Ishikawa (cell line): ENCODE measurements around the gene ABLIM2.

Experiments used
- CEBPB ChIP-seq: IDR thresholded peaks from 2 replicates; pipeline ENCODE4 v1.6.1; 2012
- CREB1 ChIP-seq: IDR thresholded peaks from 2 replicates; pipeline ENCODE4 v1.6.1; 2012; ENCODE audit warnings: low read depth
- EP300 ChIP-seq: IDR thresholded peaks from 2 replicates; pipeline ENCODE4 v1.6.1; 2012; ENCODE audit warnings: borderline replicate concordance
- MAX ChIP-seq: IDR thresholded peaks from 2 replicates; pipeline ENCODE4 v1.6.1; 2012
- RAD21 ChIP-seq: IDR thresholded peaks from 2 replicates; pipeline ENCODE4 v1.6.1; 2012; ENCODE audit warnings: low read depth
- REST ChIP-seq: IDR thresholded peaks from 2 replicates; pipeline ENCODE4 v1.6.1; 2012; ENCODE audit warnings: low read depth, mild to moderate bottlenecking
- TAF1 ChIP-seq: IDR thresholded peaks from 2 replicates; pipeline ENCODE4 v1.6.1; 2012; ENCODE audit warnings: low read depth, mild to moderate bottlenecking
- TCF12 ChIP-seq: IDR thresholded peaks from 2 replicates; pipeline ENCODE4 v1.6.1; 2012; ENCODE audit warnings: low read depth
- USF1 ChIP-seq: IDR thresholded peaks from 2 replicates; pipeline ENCODE4 v1.6.1; 2012
- ZBTB7A ChIP-seq: IDR thresholded peaks from 2 replicates; pipeline ENCODE4 v1.6.1; 2012; ENCODE audit warnings: low read depth

DNA sequence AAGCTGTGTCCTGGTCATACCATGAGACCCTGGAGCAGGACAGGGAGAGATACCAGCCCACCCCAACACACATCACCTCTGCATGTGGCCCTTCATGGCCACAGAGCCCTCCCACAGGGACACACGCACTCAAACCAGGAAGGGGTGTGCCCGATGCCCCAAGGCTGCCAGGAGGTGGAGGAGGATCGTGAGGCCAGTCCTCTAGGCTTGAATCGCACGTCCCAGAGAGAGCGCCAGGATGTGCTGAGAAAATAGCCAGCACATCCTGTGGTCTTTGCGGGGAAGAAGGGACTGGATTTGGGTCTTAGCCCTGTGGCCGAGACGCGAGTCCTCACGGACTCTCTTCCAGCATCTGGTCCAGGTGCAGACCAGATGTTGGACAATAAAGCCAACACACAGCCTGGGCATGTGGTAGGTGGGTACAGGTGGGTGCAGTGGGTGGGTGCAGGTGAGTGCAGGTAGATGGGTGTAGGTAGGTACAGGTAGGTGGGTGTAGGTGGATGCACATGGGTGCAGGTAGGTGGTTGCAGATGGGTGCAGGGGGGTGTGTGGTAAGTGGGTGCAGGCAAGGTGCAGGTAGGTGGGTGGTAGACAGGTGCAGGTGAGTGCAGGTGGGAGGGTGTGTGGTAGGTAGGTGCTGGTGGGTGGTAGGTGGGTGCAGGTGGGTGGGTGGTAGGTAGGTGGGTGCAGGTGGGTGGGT is 124.6 kb downstream of the ABLIM2 start:
- TF ChIP-seq CREB1 (no peak), CEBPB (no peak), REST (no peak), ZBTB7A (no peak), TAF1 (no peak), USF1 (no peak), EP300 (no peak), RAD21 (no peak), MAX (no peak), TCF12 (no peak)
